K562 (cell line): Measurements from ENCODE around the gene ANKRD13A. TPM values are rescaled to one million over a fixed set of nuclear protein-coding genes. Genes with fewer than 3 reads are reported as not detected.

Experiments used
- FOXM1 ChIP-seq, 2 experiments: fragments of 450-650 bp in 1 of 2; sonication (generic) in 1 of 2; formaldehyde crosslinking in 1 of 2; IDR thresholded peaks; 2 replicates each; pipeline versions ENCODE4 v1.6.1 to v1.9.0; 2017 to 2022; ENCODE audit warnings: low read depth in 2 of 2, mild to moderate bottlenecking in 2 of 2, missing genetic modification reagents in 1 of 2, moderate library complexity in 1 of 2
- GABPA ChIP-seq: fragments of 200-800 bp; sonication (Bioruptor generic); conservative IDR thresholded peaks from 2 replicates; pipeline ENCODE4 v1.6.1; 2016; ENCODE audit warnings: low read depth, missing genetic modification characterization, missing compliant biosample characterization
- HLTF ChIP-seq: fragments of 450-650 bp; IDR thresholded peaks from 2 replicates; pipeline ENCODE4 v1.6.1; 2016
- LARP7 ChIP-seq: fragments of 450-650 bp; IDR thresholded peaks from 2 replicates; pipeline ENCODE4 v1.6.1; 2016
- NR1H2 ChIP-seq: sonication (generic); formaldehyde crosslinking; IDR thresholded peaks from 2 replicates; pipeline ENCODE4 v1.4.0; 2020; ENCODE audit warnings: mild to moderate bottlenecking, missing genetic modification reagents
- PREB ChIP-seq: sonication (generic); formaldehyde crosslinking; IDR thresholded peaks from 2 replicates; pipeline ENCODE4 v1.8.1; 2023; ENCODE audit warnings: mild to moderate bottlenecking, missing genetic modification reagents
- ZNF384 ChIP-seq: IDR thresholded peaks from 2 replicates; pipeline ENCODE4 v1.6.1; 2012; ENCODE audit warnings: low read depth, low read length, improper control_type of control experiment
- ZNF507 ChIP-seq: conservative IDR thresholded peaks from 2 replicates; pipeline ENCODE4 v1.6.1; 2017; ENCODE audit warnings: missing genetic modification characterization, missing compliant biosample characterization
- ZNF586 ChIP-seq: fragments of 450-650 bp; formaldehyde crosslinking; conservative IDR thresholded peaks from 2 replicates; pipeline ENCODE4 v1.4.0; 2020; ENCODE audit warnings: mild to moderate bottlenecking, moderate library complexity
- ZSCAN29 ChIP-seq: fragments of 450-650 bp; IDR thresholded peaks from 2 replicates; pipeline ENCODE4 v1.6.1; 2017
- polyA plus RNA-seq, 8 experiments: library from polyadenylated mRNA; depleted of rRNA in 4 of 8; stranded (reverse) in 5 of 8; unstranded in 3 of 8; fragments of >200 nt; fragmentation: Nextera tagmentation in 2 of 8; fragmentation: Illumina TruSeq in 1 of 8; extraction: Ambion mirVana in 2 of 8; extraction: Trizol in 1 of 8; gene quantifications; 2 replicates each; pipeline versions ENCODE4 v1.2.1 to v1.2.3, GENCODE V29; 2011 to 2014; ENCODE audit warnings: inconsistent platforms in 1 of 8, missing spikeins in 1 of 8
- total RNA-seq, 7 experiments: library from RNA; depleted of rRNA in 6 of 7; stranded (reverse); fragments of >200 nt in 6 of 7; fragmentation: Illumina TruSeq in 2 of 7; extraction: Trizol in 2 of 7; gene quantifications; 2 replicates each; pipeline versions ENCODE4 v1.2.1 to v1.2.3, GENCODE V29; 2011 to 2021; ENCODE audit warnings: low replicate concordance in 1 of 7
- TF ChIP-seq, protein P1 (sequence below), 2 experiments: IDR thresholded peaks; 2 replicates each; pipeline ENCODE4 v1.6.1; 2012; ENCODE audit warnings: improper control_type of control experiment in 2 of 2, low read depth in 2 of 2, low read length in 2 of 2, borderline replicate concordance in 1 of 2
- TF ChIP-seq, protein P2 (sequence below): fragments of 250-450 bp; sonication (Bioruptor Pico); IDR thresholded peaks from 2 replicates; pipeline ENCODE4 v1.4.0; 2020; ENCODE audit warnings: mild to moderate bottlenecking, moderate library complexity, borderline replicate concordance
- TF ChIP-seq, protein P3 (sequence below): fragments of 450-650 bp; IDR thresholded peaks from 2 replicates; pipeline ENCODE4 v1.6.1; 2016; ENCODE audit warnings: antibody characterized with exemption

ANKRD13A gene
- total and polyA plus RNA-seq, 9 of the 15 experiments (the other 6 are each of a cell fraction or from before 2014, with no cell fraction given): 5.0 to 55.0 (median 41.5) TPM

DNA sequence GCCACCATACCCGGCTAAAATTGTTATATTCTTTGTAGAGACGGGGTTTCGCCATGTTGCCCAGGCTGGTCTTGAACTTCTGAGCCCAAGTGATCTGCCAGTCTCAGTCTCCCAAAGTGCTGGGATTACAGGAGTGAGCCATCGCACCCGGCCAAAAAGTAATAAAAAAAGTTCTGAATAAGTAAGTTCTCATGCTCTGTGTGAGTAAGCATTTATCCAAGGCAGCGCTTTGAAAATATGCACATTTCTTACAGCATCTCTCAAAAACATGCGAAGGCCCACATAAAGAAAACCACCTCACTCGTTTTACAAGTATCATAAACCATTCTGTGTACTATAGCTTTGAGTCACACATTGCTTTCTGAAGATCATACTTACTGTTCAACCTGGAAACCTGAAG lies 11.6 kb upstream of the ANKRD13A start (continued):
- TF ChIP-seq, protein P1, sequence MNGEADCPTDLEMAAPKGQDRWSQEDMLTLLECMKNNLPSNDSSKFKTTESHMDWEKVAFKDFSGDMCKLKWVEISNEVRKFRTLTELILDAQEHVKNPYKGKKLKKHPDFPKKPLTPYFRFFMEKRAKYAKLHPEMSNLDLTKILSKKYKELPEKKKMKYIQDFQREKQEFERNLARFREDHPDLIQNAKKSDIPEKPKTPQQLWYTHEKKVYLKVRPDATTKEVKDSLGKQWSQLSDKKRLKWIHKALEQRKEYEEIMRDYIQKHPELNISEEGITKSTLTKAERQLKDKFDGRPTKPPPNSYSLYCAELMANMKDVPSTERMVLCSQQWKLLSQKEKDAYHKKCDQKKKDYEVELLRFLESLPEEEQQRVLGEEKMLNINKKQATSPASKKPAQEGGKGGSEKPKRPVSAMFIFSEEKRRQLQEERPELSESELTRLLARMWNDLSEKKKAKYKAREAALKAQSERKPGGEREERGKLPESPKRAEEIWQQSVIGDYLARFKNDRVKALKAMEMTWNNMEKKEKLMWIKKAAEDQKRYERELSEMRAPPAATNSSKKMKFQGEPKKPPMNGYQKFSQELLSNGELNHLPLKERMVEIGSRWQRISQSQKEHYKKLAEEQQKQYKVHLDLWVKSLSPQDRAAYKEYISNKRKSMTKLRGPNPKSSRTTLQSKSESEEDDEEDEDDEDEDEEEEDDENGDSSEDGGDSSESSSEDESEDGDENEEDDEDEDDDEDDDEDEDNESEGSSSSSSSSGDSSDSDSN (IDR thresholded peaks at IDR 0.05; ENCODE audit: borderline replicate concordance in 1 of 2, low read depth in 2 of 2, low read length in 2 of 2): no peak
- TF ChIP-seq ZNF384 (no peak), FOXM1 (IDR thresholded peaks at IDR 0.05; ENCODE audit: low read depth) (no peak), FOXM1 (CRISPR knock-in tag; IDR thresholded peaks at IDR 0.05; ENCODE audit: low read depth) (no peak), PREB (CRISPR knock-in tag) (no peak), ZSCAN29 (no peak), LARP7 (no peak), ZNF586 (CRISPR knock-in tag) (no peak), ZNF507 (tag) (no peak), NR1H2 (CRISPR knock-in tag) (no peak), GABPA (tag) (no peak), HLTF (no peak)
- TF ChIP-seq, protein P2, sequence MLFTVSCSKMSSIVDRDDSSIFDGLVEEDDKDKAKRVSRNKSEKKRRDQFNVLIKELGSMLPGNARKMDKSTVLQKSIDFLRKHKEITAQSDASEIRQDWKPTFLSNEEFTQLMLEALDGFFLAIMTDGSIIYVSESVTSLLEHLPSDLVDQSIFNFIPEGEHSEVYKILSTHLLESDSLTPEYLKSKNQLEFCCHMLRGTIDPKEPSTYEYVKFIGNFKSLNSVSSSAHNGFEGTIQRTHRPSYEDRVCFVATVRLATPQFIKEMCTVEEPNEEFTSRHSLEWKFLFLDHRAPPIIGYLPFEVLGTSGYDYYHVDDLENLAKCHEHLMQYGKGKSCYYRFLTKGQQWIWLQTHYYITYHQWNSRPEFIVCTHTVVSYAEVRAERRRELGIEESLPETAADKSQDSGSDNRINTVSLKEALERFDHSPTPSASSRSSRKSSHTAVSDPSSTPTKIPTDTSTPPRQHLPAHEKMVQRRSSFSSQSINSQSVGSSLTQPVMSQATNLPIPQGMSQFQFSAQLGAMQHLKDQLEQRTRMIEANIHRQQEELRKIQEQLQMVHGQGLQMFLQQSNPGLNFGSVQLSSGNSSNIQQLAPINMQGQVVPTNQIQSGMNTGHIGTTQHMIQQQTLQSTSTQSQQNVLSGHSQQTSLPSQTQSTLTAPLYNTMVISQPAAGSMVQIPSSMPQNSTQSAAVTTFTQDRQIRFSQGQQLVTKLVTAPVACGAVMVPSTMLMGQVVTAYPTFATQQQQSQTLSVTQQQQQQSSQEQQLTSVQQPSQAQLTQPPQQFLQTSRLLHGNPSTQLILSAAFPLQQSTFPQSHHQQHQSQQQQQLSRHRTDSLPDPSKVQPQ (CRISPR knock-in tag): no peak
- TF ChIP-seq, protein P3, sequence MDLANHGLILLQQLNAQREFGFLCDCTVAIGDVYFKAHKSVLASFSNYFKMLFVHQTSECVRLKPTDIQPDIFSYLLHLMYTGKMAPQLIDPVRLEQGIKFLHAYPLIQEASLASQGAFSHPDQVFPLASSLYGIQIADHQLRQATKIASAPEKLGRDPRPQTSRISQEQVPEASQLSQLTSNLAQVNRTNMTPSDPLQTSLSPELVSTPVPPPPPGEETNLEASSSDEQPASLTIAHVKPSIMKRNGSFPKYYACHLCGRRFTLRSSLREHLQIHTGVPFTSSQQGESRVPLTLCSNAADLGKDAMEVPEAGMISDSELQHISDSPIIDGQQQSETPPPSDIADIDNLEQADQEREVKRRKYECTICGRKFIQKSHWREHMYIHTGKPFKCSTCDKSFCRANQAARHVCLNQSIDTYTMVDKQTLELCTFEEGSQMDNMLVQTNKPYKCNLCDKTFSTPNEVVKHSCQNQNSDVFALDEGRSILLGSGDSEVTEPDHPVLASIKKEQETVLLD: no peak
